GM19467 (cell line): ENCODE measurements around the gene UBN1.

Experiments used
- ATAC-seq: cut with Tn5 transposase; IDR thresholded peaks from one replicate; pipeline ENCODE4 v1.9.1; 2021; ENCODE audit warnings: mild to moderate bottlenecking, moderate library complexity; ENCODE audit not compliant: unreplicated experiment

The UBN1 gene

DNA sequence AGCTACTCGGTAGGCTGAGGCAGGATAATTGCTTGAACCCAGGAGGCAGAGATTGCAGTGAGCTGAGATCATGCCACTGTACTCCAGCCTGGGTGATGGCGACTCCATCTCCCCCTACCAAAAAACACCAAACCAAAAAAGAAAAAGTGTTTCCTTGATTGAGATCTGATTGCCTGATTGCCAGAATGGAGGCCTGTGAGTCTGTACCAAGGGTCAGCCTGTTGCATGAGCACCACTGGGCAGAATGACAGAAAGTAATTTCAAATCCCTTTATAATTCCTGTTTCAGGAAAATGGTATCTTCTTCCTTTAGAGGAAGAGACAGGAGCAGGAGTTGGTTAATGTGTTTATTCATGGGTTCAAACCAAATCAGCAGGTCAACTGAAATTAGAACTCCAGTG lies 8.5 kb downstream of the UBN1 start:
- no peak for ATAC-seq

DNA sequence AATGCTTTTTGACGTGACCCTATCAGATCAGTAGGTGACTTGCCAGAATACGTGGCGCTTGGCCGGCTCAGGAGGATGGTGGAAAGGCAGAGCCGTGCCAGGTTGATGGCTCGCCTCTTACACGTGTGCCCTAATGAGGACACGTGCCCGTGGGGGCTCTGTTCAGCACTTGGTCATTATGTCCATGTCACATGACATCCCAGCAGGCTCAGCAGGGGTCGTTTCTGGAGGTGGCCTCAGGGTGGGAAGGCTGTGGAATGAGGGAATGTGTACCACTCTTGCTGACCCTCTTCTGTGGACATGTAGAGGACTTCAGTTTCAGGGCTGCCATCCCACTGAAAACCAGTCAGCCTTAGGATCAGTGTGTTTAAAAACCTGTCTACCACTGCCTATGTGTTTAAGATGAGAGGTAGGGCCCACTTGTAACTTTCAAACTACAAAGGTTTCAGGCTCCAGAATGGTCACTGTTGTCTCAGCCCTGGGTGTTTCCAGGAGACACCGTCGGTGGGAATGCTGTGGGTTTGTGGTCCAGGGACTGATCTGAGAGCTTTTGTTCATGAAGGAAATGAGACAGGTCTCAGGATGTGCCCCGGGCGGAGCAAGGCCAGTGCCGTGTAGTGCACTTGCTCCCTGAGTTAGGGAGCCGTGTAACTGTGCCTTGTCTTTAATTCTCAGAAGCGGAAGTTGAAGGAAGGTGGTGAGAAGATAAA lies 12.1 kb downstream of the UBN1 start:
- no peak for ATAC-seq

DNA sequence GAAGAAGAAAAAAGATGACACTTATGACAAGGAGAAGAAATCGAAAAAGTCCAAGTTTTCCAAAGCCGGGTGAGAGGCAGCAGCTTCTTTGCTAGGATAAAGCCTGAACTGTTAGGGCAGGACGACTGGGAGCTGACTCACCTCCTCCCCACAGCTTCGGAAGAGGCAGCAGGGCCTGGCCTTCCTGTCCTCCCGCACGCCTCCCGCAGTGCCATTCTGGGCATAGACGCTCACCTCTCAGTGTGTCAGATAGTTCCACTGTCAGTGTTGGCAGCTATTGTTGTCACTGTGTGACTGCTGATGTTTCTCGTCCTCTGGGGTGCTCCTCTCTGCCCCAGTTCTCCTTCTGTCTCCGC lies 12.6 kb downstream of the UBN1 start:
- no peak for ATAC-seq

DNA sequence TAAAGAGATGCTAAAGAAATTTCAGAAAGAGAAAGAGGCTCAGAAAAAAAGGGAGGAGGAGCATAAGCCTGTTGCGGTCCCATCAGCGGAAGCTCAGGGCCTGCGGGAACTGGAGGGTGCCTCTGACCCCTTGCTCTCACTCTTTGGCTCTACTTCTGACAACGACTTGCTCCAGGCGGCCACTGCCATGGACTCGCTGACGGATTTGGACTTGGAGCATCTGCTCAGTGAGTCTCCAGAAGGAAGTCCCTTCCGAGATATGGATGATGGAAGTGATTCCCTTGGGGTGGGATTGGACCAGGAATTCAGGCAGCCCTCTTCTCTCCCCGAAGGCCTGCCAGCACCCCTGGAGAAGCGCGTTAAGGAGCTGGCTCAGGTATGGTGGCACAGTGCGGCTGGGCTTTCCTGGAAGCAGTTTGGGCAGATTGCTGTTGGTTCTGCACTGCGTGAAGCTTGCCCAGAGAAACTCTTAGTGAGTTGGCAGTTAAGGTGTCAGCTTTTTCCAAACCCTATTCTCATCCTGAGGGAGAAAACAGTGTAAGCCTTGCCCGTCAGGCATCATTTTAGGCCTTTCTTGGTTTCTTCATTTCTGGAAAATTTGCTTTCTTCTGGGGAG lies 13.6 kb downstream of the UBN1 start:
- ATAC-seq, result no peak

DNA sequence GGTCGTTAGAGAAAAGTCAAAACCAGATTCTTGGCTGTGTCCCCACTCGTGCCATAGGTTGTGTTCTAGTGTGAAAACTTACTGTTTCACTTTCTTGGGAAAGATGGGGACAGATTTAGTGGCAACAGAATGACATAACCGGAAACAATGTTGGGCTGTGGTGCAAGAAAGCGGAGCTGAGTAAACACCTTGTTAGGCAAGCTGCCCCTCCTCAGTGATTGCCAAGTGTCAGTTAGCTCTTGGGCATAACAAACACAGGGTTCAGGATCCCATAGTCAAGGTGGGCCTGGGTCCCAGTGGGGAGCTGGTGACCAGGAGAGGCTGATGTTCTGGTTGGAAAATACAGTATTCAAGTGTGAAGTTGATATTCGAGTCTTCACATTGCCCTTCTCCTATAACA lies 15.4 kb downstream of the UBN1 start:
- no peak for ATAC-seq

DNA sequence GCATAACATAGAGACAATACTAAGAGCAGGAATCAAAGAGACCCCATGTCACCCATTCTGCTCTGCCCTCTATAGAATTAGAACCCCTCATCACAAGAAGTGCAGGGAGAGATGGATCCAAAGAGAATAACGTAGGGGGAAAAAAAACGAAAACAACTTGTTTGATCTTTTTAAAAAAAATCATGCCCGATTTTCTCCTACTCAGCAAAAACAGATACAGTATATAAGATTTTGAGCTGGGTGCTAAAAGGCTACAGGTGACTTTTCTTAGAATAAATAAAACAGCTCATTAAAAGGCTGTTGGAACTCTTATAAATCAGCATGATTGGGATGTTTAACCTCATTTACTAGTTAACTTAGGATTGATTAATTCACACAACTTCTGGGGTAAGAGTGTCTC lies 17.4 kb downstream of the UBN1 start:
- ATAC-seq, result no peak

DNA sequence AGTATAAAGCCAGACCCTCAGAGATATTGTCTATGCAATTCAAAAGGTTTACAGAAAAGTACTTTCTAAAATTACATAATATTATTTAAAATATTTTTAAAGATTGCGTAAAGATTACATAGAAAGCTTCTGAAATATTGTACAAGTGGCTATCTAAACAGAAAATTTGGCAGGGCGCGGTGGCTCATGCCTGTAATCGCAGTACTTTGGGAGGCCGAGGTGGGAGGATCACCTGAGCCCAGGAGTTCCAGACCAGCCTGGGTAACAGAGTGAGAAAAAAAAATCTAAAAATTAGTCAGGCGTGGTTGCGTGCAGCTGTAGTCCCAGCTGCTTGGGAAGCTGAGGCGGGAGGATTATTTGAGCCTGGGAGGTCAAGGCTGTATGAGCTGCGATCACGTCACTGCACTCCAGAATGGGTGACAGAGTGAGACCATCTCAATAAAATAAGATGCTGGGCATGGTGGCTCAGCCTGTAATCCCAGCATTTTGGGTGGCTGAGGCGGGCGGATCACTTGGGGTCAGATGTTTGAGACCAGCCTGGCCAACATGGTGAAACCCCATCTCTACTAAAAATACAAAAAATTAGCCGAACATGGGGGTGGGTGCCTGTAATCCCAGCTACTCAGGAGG lies 18.1 kb downstream of the UBN1 start:
- ATAC-seq, result no peak

DNA sequence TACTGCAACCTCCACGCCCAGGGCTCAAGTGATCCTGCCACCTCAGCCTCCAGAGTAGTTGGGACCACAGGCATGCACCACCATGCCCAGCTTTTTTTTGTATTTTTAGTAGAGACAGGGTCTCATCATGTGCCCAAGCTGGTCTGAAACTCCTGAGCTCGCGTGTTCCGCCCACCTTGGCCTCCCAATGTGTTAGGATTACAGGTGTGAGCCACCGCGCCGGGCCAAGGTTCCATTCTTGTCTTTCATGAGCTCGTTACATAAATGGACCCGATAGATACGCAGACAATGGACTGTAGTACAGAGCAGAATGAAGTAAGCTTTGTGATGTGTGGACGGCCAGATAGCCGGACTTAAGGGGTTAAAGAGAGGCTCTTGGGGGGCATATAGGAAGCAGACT lies 19.3 kb downstream of the UBN1 start:
- no peak for ATAC-seq

DNA sequence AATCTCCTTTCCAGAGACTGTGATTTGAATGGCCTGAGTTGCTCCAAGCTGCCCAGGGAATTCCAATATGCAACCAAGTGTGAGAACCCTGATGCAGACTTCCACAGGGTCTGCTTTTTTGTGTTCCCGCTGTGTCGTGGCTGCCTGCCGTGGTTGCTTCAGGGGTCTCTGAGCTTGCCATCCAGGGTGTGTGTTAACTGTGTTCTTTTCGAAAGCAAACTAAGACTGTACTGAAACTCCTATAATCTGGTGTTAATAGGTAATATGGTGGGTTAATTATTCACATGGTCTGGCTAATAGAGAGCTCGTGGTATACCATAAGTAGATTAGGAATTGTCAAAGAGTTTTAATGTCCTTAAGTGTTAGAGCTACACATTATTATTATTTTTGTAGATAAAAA lies 20.7 kb downstream of the UBN1 start:
- ATAC-seq, result peak; percentile 69

DNA sequence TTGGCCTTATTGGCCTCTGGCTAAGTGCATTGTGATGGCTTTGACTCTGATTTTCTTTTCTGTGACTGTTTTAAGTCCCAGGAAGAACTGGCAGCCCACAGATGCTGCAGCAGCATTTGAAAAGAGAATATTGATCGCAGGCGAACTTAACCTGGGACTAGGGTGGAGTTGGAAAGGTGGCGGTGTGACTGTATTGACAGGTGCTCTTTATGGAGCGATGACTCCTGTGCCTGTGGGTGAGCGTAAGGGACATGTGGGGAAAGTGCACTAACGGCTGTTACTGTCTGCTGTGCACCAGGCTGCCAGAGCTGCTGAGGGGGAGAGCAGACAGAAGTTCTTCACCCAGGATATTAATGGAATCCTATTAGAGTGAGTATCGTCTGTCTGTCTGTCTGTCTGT lies 21.3 kb downstream of the UBN1 start:
- ATAC-seq, result no peak

DNA sequence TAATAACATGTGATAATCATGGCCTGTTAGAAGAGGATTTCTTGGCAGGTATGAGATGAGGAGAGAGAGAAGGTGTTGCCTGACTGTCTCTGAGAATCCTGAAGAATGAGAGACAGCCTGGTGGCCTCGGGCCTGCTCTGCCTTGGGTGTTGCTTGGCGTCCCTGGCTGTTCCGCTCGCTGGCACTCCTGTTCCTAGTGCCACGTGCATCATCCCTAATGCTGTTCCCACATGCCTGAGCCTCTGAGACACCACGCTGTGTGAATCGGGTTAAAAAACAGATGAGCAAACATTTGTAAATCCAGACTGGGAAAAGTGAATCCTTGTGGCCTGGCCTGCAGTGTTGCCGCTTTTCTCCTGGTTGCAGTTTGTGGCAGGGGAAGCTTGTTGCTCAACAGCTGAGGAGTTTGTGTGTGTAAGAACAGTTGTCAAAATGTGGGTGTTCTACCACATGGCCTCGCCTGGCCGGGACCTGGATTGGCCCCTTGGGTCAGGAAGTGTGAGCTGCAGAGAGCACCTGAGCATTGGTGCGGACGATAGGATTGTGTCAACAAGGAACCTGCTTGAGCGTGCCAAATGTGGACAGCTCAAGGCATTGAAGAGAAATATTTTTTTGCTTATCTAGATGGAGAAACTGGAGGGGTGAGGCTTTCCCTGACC lies 22.0 kb downstream of the UBN1 start:
- ATAC-seq, result no peak

DNA sequence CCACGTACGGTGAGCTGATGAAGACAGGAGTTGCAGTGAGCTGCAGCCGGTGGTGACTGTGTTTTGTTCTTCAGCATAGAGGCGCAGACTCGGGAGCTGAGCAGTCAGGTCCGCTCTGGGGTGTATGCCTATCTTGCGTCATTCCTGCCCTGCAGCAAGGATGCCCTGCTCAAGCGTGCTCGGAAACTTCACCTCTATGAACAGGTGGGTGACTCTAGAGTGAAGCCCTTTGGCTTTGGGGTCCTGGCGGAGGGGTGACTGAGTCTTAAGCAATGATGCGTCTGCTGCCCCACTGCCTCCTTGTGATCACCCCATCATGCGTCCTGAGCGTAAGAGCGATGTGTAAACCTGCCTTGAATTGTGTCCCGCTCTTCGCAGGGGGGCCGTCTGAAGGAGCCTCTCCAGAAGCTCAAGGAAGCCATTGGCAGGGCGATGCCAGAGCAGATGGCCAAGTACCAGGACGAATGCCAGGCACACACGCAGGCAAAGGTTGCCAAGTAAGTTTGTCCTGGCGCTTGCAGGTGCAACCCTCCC lies 22.9 kb downstream of the UBN1 start:
- no peak for ATAC-seq

DNA sequence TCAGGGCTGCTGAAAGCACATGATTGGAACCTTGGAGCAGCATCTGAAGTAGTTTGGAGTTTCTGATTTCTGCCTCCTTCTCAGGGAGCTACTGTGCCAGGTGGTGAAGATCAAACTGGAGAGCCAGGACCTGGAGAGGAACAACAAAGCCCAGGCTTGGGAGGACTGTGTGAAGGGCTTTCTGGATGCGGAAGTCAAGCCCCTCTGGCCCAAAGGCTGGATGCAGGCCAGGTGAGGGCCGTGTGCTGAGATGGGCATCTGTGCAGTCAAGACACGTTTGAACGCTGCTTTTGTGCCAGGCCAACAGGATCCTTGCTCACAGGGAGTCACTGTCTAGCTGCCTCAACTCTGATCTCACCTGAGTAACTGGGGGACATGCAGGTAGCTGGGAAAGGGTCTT lies 23.8 kb downstream of the UBN1 start:
- no peak for ATAC-seq

DNA sequence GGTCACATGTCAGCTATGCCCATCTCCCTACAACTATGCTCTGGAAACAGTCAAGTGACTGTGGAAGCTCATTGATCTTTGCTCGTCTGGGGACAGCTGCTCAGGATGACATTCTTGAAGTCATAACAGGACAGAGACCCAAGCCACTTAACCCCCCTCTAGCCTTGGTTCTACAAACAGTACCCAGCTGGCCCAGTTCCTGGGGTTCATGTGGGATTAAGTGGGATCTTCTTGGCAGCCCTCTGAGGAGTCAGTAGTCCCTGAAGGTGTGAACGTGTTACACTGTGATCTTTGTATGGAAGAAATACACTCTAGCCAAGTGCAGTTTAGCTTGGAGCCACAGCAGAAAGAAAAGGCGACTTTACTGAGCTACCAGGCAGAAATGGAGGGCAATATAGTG lies 25.8 kb downstream of the UBN1 start:
- no peak for ATAC-seq

DNA sequence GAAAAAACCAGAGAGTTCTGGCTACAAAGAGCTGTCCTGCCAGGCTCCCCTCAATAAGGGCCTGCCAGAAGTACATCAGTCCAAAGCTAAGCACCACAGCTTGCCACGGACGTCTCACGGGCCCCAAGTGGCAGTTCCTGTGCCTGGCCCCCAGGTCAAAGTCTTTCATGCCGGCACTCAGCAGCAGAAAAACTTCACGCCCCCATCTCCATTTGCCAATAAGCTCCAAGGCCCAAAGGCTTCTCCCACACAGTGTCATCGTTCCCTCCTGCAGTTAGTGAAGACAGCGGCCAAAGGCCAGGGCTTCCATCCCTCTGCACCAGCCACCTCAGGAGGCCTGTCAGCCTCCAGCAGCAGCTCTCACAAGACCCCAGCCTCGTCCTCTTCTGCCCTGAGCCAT lies 27.4 kb downstream of the UBN1 start:
- ATAC-seq, result no peak

DNA sequence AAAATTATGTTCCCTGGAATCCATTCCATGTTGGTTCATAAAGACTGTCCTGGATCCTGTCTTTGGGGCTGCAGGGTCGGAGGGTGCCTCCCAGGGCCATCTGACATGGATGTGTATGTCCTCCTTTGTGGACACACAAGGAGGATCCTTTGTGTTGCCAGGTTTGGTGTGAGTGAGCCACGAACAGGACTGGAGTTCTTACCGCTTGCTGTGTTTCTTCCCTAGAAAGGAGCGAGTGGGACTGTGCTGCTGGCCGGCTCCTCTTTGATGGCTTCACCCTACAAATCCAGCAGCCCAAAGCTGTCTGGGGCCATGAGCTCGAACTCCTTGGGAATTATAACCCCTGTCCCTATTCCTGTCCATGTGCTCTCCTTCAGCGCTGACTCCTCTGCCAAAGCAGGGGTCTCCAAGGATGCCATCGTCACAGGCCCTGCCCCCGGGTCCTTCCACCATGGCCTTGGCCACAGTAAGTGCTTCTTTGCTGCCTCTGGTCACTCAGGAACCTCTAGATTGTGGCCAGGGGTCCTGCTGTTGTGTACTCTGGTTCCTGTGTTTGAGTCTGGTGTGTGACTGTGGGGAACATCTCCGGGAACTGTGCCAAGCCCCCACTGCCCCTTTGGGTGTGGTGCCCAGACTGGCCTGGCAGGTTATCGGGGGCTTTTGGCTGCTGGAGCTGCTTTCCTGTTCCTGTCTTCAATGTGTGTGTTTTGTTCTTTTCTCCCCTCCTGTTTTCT lies 29.5 kb downstream of the UBN1 start:
- no peak for ATAC-seq

DNA sequence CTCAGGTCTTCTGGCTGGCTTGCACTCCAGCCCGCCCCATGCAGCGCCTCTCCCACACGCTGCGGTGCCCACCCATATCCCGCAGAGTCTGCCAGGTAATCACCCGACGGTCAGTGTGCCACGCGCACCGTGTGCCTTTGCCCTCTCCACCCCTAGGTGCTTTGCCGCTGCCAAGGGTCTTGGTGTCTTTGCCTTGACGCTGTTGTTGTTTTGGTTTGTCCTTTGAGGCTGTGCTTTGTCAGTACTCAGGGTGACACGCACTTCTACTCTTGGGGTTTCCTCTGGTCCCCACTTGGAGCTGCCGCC lies 30.1 kb downstream of the UBN1 start:
- ATAC-seq, result no peak

DNA sequence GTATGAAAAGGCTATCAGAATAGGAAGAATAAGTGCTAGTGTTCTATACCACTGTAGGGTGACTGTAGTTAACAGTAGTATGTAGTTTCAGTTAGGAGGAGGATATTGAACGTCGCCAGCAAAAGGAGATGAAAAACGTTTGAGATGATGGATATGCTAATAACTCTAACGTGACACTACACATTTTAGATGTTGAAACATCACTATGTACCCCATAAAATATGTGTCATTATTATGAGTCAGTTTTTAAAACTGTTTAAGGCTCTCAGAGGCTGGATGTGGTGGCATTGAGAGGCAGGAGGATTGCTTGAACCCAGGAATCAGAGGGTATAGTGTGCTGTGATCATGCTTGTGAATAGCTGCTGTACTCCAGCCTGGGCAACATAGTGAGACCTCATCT lies 31.8 kb downstream of the UBN1 start:
- no peak for ATAC-seq

DNA sequence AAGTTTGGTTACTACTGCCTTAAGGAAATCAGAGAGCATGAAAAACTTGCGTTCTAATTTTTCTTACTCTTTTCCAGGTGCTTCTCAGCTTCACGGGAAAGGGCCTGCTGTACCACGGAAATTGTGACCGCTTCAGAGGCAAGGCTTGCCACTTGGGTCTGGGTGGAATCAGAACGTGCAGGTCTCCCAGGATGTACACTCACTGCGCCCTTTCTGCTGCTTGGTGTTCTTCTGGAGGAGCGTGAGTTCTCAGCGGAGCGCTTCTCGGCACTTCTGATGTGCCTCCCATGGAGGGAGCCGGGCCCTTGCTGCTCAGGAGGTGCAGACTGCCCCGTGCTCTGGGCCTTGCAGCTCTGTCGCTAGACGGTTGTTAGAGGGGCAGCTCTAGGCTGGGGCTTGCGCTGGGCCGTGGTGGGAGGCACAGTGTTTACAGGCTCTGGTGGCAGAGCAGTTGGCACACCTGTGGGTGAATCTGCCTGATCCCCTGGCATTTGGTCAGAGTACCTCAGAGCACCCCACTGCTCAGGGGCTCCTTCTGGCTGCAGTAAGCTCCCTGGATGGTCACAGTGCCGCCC lies 32.8 kb downstream of the UBN1 start:
- ATAC-seq, result no peak

DNA sequence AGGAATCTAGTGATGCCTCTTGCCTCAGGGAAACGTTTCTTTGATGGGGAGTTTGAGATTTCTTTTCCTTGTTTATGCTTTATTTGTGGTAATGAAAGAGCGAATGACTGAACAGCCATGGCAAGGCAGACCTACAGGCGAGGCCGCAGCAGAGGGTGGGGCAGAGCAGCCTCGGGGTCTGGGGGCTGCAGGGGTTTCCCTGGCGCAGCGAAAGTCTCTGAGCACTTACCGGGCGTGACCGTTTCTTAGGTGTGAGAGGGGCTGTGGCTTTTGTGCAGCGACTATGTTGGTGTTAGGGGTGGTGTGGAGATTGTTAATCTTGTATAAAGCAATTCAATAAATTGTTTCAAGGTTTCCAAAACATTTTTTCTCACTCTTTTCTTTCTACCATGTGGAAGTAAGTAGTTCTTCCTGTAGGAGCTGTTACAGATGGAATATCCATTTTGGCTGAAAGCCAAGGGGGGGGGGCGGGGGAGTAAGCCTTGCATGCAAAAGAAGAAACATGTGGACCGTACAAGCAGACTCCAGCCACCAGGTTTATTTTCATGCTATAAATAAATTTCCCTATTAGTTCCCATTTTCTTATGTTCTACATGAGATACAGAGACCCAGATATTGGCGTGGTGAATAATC lies 34.8 kb downstream of the UBN1 start:
- no peak for ATAC-seq
